Neuron (in vitro differentiated cells): ENCODE data around the gene PRUNE2.

Experiments
- H2AFZ ChIP-seq: one replicate; pipeline ENCODE4 v1.6.1; 2013; ENCODE audit warnings: low read depth, mild to moderate bottlenecking, inconsistent platforms, low read length, moderate library complexity
- H3K27me3 ChIP-seq: one replicate; pipeline ENCODE4 v1.6.1; 2013; ENCODE audit warnings: low read length; ENCODE audit not compliant: insufficient read depth
- H3K36me3 ChIP-seq: one replicate; pipeline ENCODE4 v1.6.1; 2013; ENCODE audit warnings: low read length; ENCODE audit not compliant: insufficient read depth
- H3K4me1 ChIP-seq: one replicate; pipeline ENCODE4 v1.6.1; 2013; ENCODE audit warnings: low read length; ENCODE audit not compliant: insufficient read depth
- H3K4me3 ChIP-seq: 2 replicates; pipeline ENCODE4 v1.5.1; 2013; ENCODE audit warnings: mild to moderate bottlenecking, low read length, moderate library complexity
- H3K9me3 ChIP-seq: one replicate; pipeline ENCODE4 v1.6.1; 2013; ENCODE audit warnings: low read length

Gene PRUNE2

DNA sequence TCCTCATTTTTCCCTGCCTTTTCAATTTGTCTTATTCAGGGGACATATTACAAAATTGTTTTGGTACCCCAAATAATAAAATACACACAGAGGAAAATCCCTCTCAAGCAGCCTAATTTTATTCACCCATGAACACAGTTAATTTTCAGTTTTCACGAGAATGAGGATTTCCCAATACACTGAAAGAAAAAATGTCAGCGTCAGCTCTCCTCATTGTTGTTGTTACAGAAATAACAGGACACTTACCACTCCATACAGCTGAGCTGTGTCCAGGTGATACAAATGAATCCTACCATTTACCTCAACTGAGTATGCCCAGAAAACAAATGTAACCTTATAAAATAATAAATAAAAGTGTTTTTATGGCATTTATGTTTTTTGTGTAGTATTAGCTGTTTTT is 286.3 kb downstream of the PRUNE2 start:
- Histone ChIP-seq H3K27me3 (no peaks in the 10 kb centered on the region), H3K9me3 (no peaks in the 10 kb centered on the region), H3K4me1 (peaks cover 13% of the 10 kb centered on the region), H3K36me3 (no peaks in the 10 kb centered on the region), H2AFZ (no peak overlapping the region), H3K4me3 (no peak overlapping the region)

DNA sequence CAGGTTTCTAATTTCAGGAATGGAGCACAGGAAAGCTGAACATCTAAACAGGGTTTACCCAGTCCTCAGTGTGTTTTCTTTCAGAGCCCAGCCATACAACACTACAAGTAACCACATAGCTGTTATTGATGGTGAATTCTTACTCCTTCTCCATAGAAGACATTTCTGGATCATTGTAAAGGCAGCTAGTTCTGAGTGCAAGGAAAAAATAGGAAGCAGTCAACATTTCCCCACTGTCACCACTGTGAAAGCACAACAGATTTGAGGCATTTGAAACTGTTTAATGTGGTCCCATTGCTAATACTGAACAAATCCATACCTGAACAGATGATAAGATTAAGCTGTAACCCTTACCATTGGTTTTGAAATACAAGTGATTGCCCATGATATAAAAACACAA is 286.7 kb downstream of the PRUNE2 start:
- Histone ChIP-seq H3K27me3 (no peaks in the 10 kb centered on the region), H3K9me3 (no peaks in the 10 kb centered on the region), H3K36me3 (no peaks in the 10 kb centered on the region), H3K4me3 (no peak overlapping the region), H3K4me1 (peaks cover 9% of the 10 kb centered on the region), H2AFZ (no peak overlapping the region)

DNA sequence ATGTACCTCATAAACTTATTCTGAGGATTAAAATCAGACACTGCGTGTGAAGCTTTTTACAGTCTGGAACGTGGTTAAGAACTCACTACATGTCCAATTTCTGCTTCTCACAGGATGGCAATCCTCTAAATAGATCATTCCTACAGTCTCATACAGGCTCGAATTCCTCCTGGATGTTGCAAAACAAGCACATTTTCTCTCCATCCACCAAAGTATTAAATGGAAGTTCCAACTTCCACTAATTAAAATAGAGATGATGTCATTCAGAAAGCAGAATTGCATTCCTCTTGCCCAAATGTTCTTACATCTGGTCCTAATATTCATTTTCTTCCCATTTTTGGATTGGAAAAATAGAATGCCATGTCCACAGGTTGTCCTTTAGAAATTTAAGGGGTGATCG is 287.2 kb downstream of the PRUNE2 start:
- peaks cover 5% of the 10 kb centered on the region for H3K4me1 ChIP-seq
- H3K27me3 ChIP-seq: no peaks in the 10 kb centered on the region
- H3K4me3 ChIP-seq: no peak overlapping the region
- no peak overlapping the region for H2AFZ ChIP-seq
- no peaks in the 10 kb centered on the region for H3K36me3 ChIP-seq
- no peaks in the 10 kb centered on the region for H3K9me3 ChIP-seq

DNA sequence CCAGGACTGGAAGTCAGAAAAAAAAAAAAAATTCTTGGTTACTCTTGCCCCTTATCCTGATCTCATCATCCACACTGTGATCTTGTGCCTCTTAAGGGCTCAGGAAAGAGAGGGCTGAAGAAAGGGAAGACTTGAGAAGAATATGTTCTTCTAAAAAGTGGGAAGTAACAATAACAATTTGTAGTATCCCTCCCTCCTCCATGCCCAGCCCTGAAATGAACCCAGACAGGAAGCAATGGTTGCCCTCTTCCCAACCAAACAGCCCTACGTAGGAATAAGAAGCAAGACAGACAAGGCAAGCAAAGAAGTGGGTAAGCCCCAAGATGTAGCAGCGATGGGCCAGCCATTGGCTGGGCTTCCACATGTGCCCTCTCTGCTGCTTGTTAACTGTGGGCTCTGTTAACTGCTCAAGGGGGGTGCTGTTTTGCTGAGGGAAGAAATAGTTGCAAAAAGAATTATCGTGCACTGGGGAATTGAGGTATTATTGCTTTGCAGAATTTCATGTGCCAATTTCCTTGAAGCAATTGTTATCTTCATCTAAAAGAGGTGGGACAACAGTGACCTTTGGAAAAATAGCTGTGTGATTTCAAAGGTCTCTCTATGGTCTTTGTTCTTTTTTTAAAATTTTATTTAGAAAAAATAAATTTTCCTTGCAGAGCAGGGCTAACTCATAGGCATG is 288.3 kb downstream of the PRUNE2 start:
- no peak overlapping the region for H3K4me3 ChIP-seq
- H3K36me3 ChIP-seq: no peaks in the 10 kb centered on the region
- no peaks in the 10 kb centered on the region for H3K27me3 ChIP-seq
- H3K4me1 ChIP-seq: no peaks in the 10 kb centered on the region
- H2AFZ ChIP-seq: no peak overlapping the region
- H3K9me3 ChIP-seq: no peaks in the 10 kb centered on the region

DNA sequence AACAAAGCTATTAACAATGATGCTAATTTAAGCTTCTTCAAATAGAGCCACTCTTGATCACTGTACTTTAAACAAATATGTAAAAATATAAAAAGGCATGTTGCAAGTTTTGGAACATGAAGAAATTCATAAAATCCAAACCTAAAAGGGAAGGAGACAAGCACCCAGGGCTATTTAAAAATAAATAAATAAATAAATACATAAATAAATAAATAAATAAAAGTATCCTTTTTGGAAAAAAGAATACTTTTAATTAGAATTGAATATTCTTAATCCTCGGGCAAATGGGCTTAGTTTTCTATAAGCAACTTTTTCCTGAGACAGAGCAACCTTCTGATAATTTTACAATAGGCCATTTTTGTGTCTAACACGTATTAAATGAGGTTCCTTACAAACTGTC is 289.1 kb downstream of the PRUNE2 start:
- H3K27me3 ChIP-seq: no peaks in the 10 kb centered on the region
- H3K9me3 ChIP-seq: no peaks in the 10 kb centered on the region
- no peak overlapping the region for H3K4me3 ChIP-seq
- no peaks in the 10 kb centered on the region for H3K36me3 ChIP-seq
- H2AFZ ChIP-seq: no peak overlapping the region
- H3K4me1 ChIP-seq: peaks cover 8% of the 10 kb centered on the region

DNA sequence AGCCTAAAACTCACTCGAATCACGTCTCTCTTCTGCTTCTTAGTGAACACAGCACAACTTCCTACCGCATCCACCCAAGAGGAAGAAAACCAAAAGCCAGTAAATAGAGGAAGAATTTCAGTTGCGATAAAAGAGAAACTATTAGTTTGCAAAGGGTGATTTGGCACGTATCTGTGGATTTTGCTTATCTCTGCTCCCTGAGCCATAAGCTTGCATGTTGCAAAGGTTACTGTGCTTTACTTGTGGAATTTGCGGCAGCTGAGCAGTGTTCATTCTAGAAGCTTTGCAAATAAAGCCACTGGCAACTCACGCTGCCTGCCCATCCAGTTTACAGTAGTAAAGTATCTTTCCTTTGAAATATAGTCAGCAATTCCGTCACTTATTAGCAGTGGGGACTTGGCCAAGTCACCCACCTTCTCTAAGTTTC is 290.7 kb downstream of the PRUNE2 start:
- peaks cover 19% of the 10 kb centered on the region for H3K4me1 ChIP-seq
- H3K4me3 ChIP-seq: no peak overlapping the region
- H3K27me3 ChIP-seq: no peaks in the 10 kb centered on the region
- H3K36me3 ChIP-seq: no peaks in the 10 kb centered on the region
- H3K9me3 ChIP-seq: no peaks in the 10 kb centered on the region
- no peak overlapping the region for H2AFZ ChIP-seq

DNA sequence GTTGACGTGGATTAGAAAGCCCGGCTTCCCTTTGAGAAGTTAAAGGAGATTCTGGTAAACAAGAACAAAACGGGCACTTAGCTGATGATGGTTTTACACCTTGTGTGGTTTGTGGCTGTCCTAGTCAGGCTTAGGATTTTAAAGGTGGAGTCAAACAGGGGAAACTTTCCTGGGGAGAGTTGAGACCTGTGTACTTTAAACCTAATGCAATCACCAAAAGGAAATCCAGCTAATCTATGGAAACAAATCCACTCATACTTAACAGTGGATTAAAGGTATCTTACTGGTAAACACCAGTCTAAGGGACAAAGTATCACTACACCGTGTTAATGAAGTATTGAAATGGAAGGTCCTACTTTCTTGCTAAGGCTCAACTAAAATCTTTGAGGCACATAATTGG is 291.9 kb downstream of the PRUNE2 start:
- no peaks in the 10 kb centered on the region for H3K9me3 ChIP-seq
- H3K4me1 ChIP-seq: peaks cover 19% of the 10 kb centered on the region
- H3K36me3 ChIP-seq: no peaks in the 10 kb centered on the region
- no peak overlapping the region for H2AFZ ChIP-seq
- H3K4me3 ChIP-seq: no peak overlapping the region
- no peaks in the 10 kb centered on the region for H3K27me3 ChIP-seq

DNA sequence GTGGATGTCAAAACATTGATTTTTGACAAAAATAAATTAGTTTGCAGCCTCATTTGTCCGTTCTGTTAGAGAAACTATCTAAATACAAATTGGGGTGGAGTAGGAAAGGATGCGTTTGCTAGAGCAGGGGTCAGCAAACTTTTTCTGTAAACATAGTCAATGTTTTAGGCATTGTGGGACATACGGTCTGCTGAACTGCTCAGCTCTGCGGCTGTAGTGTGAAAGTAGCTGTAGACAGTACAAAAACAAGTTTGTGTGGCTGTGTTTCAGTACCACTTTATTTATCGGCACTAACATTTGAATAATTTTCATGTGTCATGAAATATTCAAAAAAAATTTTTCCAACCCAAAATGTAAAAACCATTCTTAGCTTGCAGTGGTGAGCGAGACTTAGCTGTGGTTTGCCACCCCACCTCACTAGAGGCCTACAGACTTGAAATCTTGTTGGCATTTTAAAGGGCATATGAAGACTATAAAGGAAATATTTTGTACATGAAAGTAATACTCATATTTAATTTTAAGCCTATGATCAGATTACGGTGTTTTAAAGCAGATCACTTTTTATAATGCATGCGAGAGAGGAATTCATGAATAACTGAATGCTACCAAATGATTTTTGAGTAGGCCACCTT is 292.6 kb downstream of the PRUNE2 start:
- H3K4me1 ChIP-seq: peaks cover 19% of the 10 kb centered on the region
- H2AFZ ChIP-seq: no peak overlapping the region

DNA sequence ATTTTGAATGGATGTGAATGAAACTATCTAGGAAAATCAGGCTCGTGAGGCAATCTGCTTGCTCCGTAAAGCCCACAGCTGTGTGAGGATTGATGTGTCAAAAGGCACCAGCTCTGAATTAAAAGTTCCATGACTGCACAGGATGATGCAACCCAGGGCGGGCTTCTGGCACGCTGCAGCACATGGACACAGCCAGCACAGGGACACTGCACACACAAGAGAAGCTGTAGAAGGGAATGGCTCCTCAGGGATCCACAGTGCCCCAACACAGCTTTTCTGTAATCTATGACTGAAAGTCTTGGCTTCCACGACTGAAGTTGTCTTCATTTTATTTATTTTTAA is 295.9 kb downstream of the PRUNE2 start:
- H3K27me3 ChIP-seq: no peaks in the 10 kb centered on the region
- H3K36me3 ChIP-seq: no peaks in the 10 kb centered on the region
- no peak overlapping the region for H2AFZ ChIP-seq
- H3K9me3 ChIP-seq: no peaks in the 10 kb centered on the region
- H3K4me1 ChIP-seq: peaks cover 19% of the 10 kb centered on the region
- no peak overlapping the region for H3K4me3 ChIP-seq

More for the DNA sequence above, 292.6 kb downstream of the PRUNE2 start:
- Histone ChIP-seq H3K4me3 (no peak overlapping the region), H3K9me3 (no peaks in the 10 kb centered on the region), H3K36me3 (no peaks in the 10 kb centered on the region), H3K27me3 (no peaks in the 10 kb centered on the region)

DNA sequence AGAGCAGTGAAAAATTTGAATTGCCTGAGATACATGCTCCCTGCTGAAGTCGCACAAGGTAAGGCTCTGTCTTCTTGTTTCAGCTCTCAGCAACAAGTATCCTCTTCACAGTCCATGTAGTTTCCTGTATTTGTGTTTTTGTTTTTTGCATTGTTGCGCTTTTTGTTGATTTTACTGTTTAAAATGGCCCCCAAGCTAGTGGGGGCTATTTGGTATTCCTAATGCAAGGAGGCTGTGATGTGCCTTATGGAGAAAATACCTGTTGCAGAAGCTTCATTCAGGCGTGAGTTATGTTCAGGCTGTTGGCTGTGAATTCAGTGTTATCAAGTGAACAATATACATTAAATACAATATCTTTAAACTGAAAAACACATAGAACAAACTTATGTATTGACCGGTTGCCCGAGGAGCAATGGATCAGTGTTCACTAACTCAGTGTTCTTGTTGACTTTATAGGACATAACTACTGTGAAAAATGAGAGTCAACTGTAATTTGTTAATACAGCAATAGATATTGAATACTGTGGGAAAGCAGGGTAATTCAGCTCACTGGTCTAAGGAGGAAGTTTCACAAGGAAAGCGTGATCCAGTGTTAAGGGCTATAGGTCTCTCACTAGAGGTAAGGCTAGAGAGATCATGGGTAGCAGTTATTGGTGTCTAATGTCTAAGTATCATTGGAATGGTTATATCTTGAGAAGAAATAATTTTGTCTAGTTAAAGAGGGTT is 296.5 kb downstream of the PRUNE2 start:
- H3K4me3 ChIP-seq: no peak overlapping the region
- peaks cover 19% of the 10 kb centered on the region for H3K4me1 ChIP-seq
- no peak overlapping the region for H2AFZ ChIP-seq
- no peaks in the 10 kb centered on the region for H3K27me3 ChIP-seq
- no peaks in the 10 kb centered on the region for H3K9me3 ChIP-seq
- H3K36me3 ChIP-seq: no peaks in the 10 kb centered on the region

DNA sequence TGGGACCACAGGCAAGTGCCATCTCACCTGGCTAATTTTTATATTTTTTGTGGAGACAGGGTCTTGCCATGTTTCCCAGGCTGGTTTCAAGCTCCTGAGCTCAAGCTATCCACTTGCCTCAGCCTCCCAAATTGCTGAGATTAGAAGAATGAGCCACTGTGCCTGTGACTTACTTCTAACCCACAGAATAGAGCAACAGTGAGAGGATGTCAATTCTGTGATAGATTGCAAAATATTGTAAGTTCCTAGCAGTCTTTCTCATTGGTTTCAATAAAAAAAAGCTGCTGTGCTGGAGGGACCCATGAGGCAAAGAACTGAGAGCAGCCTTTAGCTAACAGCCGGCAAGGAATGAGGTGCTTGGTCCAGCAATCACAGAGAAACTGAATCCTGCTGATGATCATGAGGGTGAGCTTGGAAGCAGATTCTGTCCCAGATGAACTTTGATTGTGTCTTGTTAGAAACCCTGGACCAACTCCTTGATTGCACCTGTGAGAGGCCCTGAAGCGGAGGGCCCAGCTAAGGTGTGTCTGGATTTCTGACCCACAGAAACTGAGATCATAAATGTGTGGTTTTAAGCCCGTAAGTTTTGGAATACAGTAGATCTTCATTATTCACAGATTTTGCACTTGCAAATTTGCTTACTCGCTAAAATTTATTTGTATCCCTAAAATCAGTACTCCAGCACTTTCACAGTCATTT is 297.2 kb downstream of the PRUNE2 start:
- Histone ChIP-seq H2AFZ (no peak overlapping the region), H3K4me1 (peaks cover 19% of the 10 kb centered on the region), H3K4me3 (no peak overlapping the region), H3K27me3 (no peaks in the 10 kb centered on the region), H3K36me3 (no peaks in the 10 kb centered on the region), H3K9me3 (no peaks in the 10 kb centered on the region)

DNA sequence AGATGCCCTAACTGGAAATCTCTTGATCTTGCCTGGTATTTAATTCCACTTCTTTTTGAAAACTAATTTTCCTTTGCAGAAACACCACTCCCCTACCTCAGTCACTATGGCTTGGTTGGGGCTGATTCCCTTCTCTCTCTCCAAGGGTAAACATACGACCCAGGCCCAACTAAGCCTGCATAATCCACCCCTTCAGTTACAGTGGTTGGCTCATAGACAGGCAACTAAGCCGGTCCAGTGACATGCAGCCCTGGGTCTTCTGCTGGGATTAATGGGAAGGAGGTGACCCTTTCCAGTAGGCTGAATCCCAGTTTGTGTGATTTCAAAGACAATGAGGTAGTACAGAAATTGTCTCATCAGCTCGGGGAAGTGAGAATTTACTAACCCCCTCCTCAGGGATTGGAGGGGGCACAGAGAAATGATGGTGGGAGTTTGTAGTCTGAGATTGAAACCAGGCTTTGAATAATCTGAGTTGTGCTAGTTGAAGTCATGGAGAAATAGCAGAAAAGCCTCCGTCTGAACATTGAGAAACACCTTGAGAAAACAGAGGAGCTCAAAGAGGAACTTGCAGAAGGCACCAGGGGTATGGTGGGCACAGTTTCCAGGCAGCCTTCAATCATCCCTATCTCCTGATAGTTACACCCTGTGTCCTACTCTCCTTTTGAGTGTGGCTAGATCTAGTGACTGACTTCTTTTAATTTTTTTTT is 298.0 kb downstream of the PRUNE2 start:
- H3K9me3 ChIP-seq: no peaks in the 10 kb centered on the region
- H3K4me1 ChIP-seq: peaks cover 19% of the 10 kb centered on the region
- H2AFZ ChIP-seq: no peak overlapping the region
- H3K27me3 ChIP-seq: no peaks in the 10 kb centered on the region
- no peaks in the 10 kb centered on the region for H3K36me3 ChIP-seq
- no peak overlapping the region for H3K4me3 ChIP-seq
